HepG2 (cell line): ENCODE data around the gene SNAP25. TPM values are rescaled to one million over a fixed set of nuclear protein-coding genes. Genes with fewer than 3 reads are reported as not detected.

ENCODE experiments used
- ARHGAP35 ChIP-seq: sonication (generic); formaldehyde crosslinking; IDR thresholded peaks from 2 replicates; pipeline ENCODE4 v1.9.0; 2022; ENCODE audit warnings: mild to moderate bottlenecking, inconsistent platforms, moderate library complexity, missing genetic modification reagents, borderline replicate concordance
- CHD4 ChIP-seq: fragments of 200-600 bp; sonication (generic); IDR thresholded peaks from 2 replicates; pipeline ENCODE4 v1.7.0; 2017; ENCODE audit warnings: mild to moderate bottlenecking, low read length, borderline replicate concordance
- CREB1 ChIP-seq, 2 experiments: fragments of 450-650 bp in 1 of 2; IDR thresholded peaks; 2 replicates each; pipeline ENCODE4 v1.6.1; 2016 to 2017; ENCODE audit warnings: control low read depth in 1 of 2, mild to moderate bottlenecking in 1 of 2, missing compliant biosample characterization in 1 of 2, missing genetic modification characterization in 1 of 2
- ETV6 ChIP-seq: sonication (generic); formaldehyde crosslinking; conservative IDR thresholded peaks from 2 replicates; pipeline ENCODE4 v1.4.0; 2020; ENCODE audit warnings: missing genetic modification reagents
- HMGXB3 ChIP-seq: sonication (generic); formaldehyde crosslinking; IDR thresholded peaks from 2 replicates; pipeline ENCODE4 v1.4.0; 2020; ENCODE audit warnings: missing genetic modification reagents, borderline replicate concordance
- MED1 ChIP-seq: sonication (generic); formaldehyde crosslinking; IDR thresholded peaks from 2 replicates; pipeline ENCODE4 v1.4.0; 2020; ENCODE audit warnings: missing genetic modification reagents
- MXI1 ChIP-seq: IDR thresholded peaks from 3 replicates; pipeline ENCODE4 v1.6.1; 2012; ENCODE audit warnings: low read depth, low read length, inconsistent platforms, borderline replicate concordance
- NR1H2 ChIP-seq: sonication (generic); formaldehyde crosslinking; IDR thresholded peaks from 2 replicates; pipeline ENCODE4 v1.8.1; 2022; ENCODE audit warnings: low read depth, missing genetic modification reagents, borderline replicate concordance
- NR3C1 ChIP-seq: sonication (generic); formaldehyde crosslinking; IDR thresholded peaks from 2 replicates; pipeline ENCODE4 v1.4.0; 2020; ENCODE audit warnings: missing genetic modification reagents
- PHF20 ChIP-seq: sonication (generic); formaldehyde crosslinking; IDR thresholded peaks from 2 replicates; pipeline ENCODE4 v1.5.0; 2020; ENCODE audit warnings: mild to moderate bottlenecking, missing genetic modification reagents
- POLR2A ChIP-seq, 2 experiments: IDR thresholded peaks; 2 replicates each; pipeline ENCODE4 v1.6.1; 2011; ENCODE audit warnings: low read depth in 2 of 2, low read length in 2 of 2, mild to moderate bottlenecking in 1 of 2, moderate library complexity in 1 of 2; ENCODE audit not compliant: insufficient read depth in 1 of 2
- SMARCE1 ChIP-seq: fragments of 450-650 bp; IDR thresholded peaks from 2 replicates; pipeline ENCODE4 v1.6.1; 2017; ENCODE audit warnings: borderline replicate concordance
- SRSF1 ChIP-seq: fragments of 200-400 bp; formaldehyde crosslinking; optimal IDR thresholded peaks from 2 replicates; pipeline ENCODE3; 2017; ENCODE audit warnings: mild to moderate bottlenecking, low read depth, low read length, moderate library complexity
- TERF1 ChIP-seq: sonication (generic); formaldehyde crosslinking; IDR thresholded peaks from 2 replicates; pipeline ENCODE4 v1.8.0; 2022; ENCODE audit warnings: mild to moderate bottlenecking, missing genetic modification reagents, moderate library complexity
- ZNF225 ChIP-seq: sonication (generic); formaldehyde crosslinking; IDR thresholded peaks from 2 replicates; pipeline ENCODE4 v1.4.0; 2020; ENCODE audit warnings: mild to moderate bottlenecking, missing genetic modification reagents
- ZNF3 ChIP-seq: IDR thresholded peaks from 2 replicates; pipeline ENCODE4 v1.7.0; 2017; ENCODE audit warnings: inconsistent platforms
- ZNF530 ChIP-seq: sonication (generic); formaldehyde crosslinking; IDR thresholded peaks from 2 replicates; pipeline ENCODE4 v1.5.0; 2020; ENCODE audit warnings: low read depth, mild to moderate bottlenecking, missing genetic modification reagents
- ZNF546 ChIP-seq: sonication (generic); formaldehyde crosslinking; conservative IDR thresholded peaks from 2 replicates; pipeline ENCODE4 v1.8.1; 2023; ENCODE audit warnings: mild to moderate bottlenecking, missing genetic modification reagents
- ZNF7 ChIP-seq: IDR thresholded peaks from 2 replicates; pipeline ENCODE4 v1.6.1; 2016; ENCODE audit warnings: missing biosample characterization, missing genetic modification reagents
- ZNF772 ChIP-seq: sonication (generic); formaldehyde crosslinking; IDR thresholded peaks from 2 replicates; pipeline ENCODE4 v1.5.0; 2020; ENCODE audit warnings: mild to moderate bottlenecking, missing genetic modification reagents
- ZSCAN30 ChIP-seq: sonication (generic); formaldehyde crosslinking; IDR thresholded peaks from 2 replicates; pipeline ENCODE4 v1.5.0; 2020; ENCODE audit warnings: mild to moderate bottlenecking, missing genetic modification reagents
- ZSCAN5A ChIP-seq: sonication (generic); formaldehyde crosslinking; IDR thresholded peaks from 2 replicates; pipeline ENCODE4 v1.8.0; 2022; ENCODE audit warnings: mild to moderate bottlenecking, missing genetic modification reagents, borderline replicate concordance
- polyA plus RNA-seq, 8 experiments: library from polyadenylated mRNA; depleted of rRNA in 3 of 8; stranded (reverse) in 7 of 8; unstranded in 1 of 8; fragments of >200 nt; fragmentation: Illumina TruSeq in 4 of 8; extraction: Trizol in 4 of 8; gene quantifications; 2 replicates each; pipeline versions ENCODE4 v1.2.1 to v1.2.3, GENCODE V29; 2011 to 2016; ENCODE audit warnings: low read depth in 4 of 8, missing spikeins in 1 of 8, mixed read lengths in 1 of 8; ENCODE audit not compliant: insufficient read depth in 1 of 8
- total RNA-seq, 5 experiments: library from RNA; depleted of rRNA; stranded (reverse); fragments of >200 nt; fragmentation: Illumina TruSeq; extraction: Trizol; gene quantifications; 2 replicates each; pipeline ENCODE4 v1.2.3, GENCODE V29; 2016; ENCODE audit warnings: low read depth in 1 of 5
- TF ChIP-seq, protein P1 (sequence below): sonication (generic); formaldehyde crosslinking; IDR thresholded peaks from 2 replicates; pipeline ENCODE4 v1.5.0; 2020; ENCODE audit warnings: mild to moderate bottlenecking, missing genetic modification reagents, borderline replicate concordance

The SNAP25 gene
- total and polyA plus RNA-seq, 2 of the 13 experiments (the other 11 are each of a cell fraction or from before 2014, with no cell fraction given), result not detected

DNA sequence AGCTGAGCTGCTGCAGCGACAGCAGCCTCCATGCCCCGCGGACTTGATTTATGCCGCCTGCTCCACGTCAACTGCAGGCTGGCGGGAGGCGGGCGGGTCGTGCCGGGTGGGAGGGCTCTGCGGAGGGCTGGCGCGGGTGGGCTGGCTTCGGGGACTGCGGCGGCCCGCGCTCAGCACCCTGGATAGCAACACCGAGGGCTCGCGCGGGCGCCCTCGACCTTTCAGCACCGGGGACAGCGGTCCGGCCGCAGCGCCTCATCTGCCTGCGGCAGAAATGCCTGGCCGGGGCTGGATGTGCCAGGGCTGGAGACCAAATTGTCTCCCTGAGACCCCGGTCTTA, 792 bp downstream of the SNAP25 start (continued):
- peak; percentile 97 for TF ChIP-seq HMGXB3 (CRISPR knock-in tag)
- no peak for TF ChIP-seq POLR2A (IDR thresholded peaks at IDR 0.05; ENCODE audit: insufficient read depth in 1 of 2, low read depth in 2 of 2, low read length in 2 of 2)
- TF ChIP-seq SRSF1, result no peak
- TF ChIP-seq ZNF530 (CRISPR knock-in tag), result peak; percentile 98
- no peak for TF ChIP-seq CREB1 (IDR thresholded peaks at IDR 0.05)
- no peak for TF ChIP-seq CREB1 (CRISPR knock-in tag; IDR thresholded peaks at IDR 0.05)
- no peak for TF ChIP-seq CHD4
- TF ChIP-seq ZSCAN30 (CRISPR knock-in tag), result peak; percentile 98
- TF ChIP-seq SMARCE1, result no peak
- TF ChIP-seq NR3C1 (CRISPR knock-in tag), result peak; percentile 96; the same call in 1 of the 2 replicates
- peak; percentile 100 for TF ChIP-seq ZNF546 (CRISPR knock-in tag)
- peak; percentile 100 for TF ChIP-seq ARHGAP35 (CRISPR knock-in tag)
- TF ChIP-seq ZNF772, result peak; percentile 99
- peak; percentile 90 for TF ChIP-seq MED1 (CRISPR knock-in tag)
- TF ChIP-seq NR1H2 (CRISPR knock-in tag), result peak; percentile 97
- peak; percentile 98; the same call in 1 of the 2 replicates for TF ChIP-seq ZNF225
- peak; percentile 98 for TF ChIP-seq ZSCAN5A (CRISPR knock-in tag)
- TF ChIP-seq MXI1, result no peak; the same call in 2 of the 3 replicates
- TF ChIP-seq ETV6 (CRISPR knock-in tag), result peak; percentile 100
- TF ChIP-seq, protein P1, sequence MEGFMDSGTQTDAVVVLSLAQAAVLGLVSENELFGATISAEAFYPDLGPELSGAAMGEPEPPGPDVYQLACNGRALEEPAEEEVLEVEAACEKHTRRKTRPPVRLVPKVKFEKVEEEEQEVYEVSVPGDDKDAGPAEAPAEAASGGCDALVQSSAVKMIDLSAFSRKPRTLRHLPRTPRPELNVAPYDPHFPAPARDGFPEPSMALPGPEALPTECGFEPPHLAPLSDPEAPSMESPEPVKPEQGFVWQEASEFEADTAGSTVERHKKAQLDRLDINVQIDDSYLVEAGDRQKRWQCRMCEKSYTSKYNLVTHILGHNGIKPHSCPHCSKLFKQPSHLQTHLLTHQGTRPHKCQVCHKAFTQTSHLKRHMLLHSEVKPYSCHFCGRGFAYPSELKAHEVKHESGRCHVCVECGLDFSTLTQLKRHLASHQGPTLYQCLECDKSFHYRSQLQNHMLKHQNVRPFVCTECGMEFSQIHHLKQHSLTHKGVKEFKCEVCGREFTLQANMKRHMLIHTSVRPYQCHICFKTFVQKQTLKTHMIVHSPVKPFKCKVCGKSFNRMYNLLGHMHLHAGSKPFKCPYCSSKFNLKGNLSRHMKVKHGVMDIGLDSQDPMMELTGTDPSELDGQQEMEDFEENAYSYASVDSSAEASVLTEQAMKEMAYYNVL (CRISPR knock-in tag), result peak; percentile 91
- peak; percentile 91; the same call in 1 of the 2 replicates for TF ChIP-seq ZNF3 (CRISPR knock-in tag)
- peak; percentile 90 for TF ChIP-seq ZNF7 (CRISPR knock-in tag)
- peak; percentile 95 for TF ChIP-seq TERF1
- TF ChIP-seq PHF20, result peak; percentile 78
